SIG-M5 treated with dmso at 0.1 percent for 504 hours (cell line): Measurements from ENCODE around the gene C1QTNF2.

Experiments
- DNase-seq: peaks from one replicate; lab custom pipeline; 2025; ENCODE audit not compliant: unreplicated experiment; lab: John Stamatoyannopoulos, UW

The C1QTNF2 gene

GRCh38 chr5:160375166-160375565 lies 4.7 kb upstream of the C1QTNF2 start:
- DNase-seq = no peak

- no peak for DNase-seq
Measured at GRCh38 chr5:160371294-160371693, 868 bp upstream of the C1QTNF2 start.

GRCh38 chr5:160370713-160371034 lies 248 bp upstream of the C1QTNF2 start:
- DNase-seq = no peak

- no peak for DNase-seq
Measured at GRCh38 chr5:160367885-160368284, 2.5 kb downstream of the C1QTNF2 start.

- DNase-seq = no peak
Measured at GRCh38 chr5:160367261-160367660, 3.2 kb downstream of the C1QTNF2 start.

- DNase-seq = no peak
Measured at GRCh38 chr5:160366230-160366629, 4.2 kb downstream of the C1QTNF2 start.

- no peak for DNase-seq
Measured at GRCh38 chr5:160363660-160364395, 6.6 kb downstream of the C1QTNF2 start.

GRCh38 chr5:160363211-160363610 lies 7.2 kb downstream of the C1QTNF2 start:
- no peak for DNase-seq

GRCh38 chr5:160361624-160362228 lies 8.7 kb downstream of the C1QTNF2 start:
- DNase-seq = no peak

GRCh38 chr5:160360310-160360709 lies 10.1 kb downstream of the C1QTNF2 start:
- DNase-seq = no peak

GRCh38 chr5:160359816-160360215 lies 10.6 kb downstream of the C1QTNF2 start:
- no peak for DNase-seq

- DNase-seq = no peak
Measured at GRCh38 chr5:160359242-160359641, 11.2 kb downstream of the C1QTNF2 start.

GRCh38 chr5:160357861-160358411 lies 12.5 kb downstream of the C1QTNF2 start:
- no peak for DNase-seq

GRCh38 chr5:160357394-160357793 lies 13.0 kb downstream of the C1QTNF2 start:
- no peak for DNase-seq

- DNase-seq = no peak
Measured at GRCh38 chr5:160356550-160357347, 13.7 kb downstream of the C1QTNF2 start.

- no peak for DNase-seq
Measured at GRCh38 chr5:160354666-160355065, 15.8 kb downstream of the C1QTNF2 start.

- no peak for DNase-seq
Measured at GRCh38 chr5:160353379-160353778, 17.0 kb downstream of the C1QTNF2 start.

GRCh38 chr5:160352308-160352707 lies 18.1 kb downstream of the C1QTNF2 start:
- DNase-seq = no peak

GRCh38 chr5:160349935-160350303 lies 20.5 kb downstream of the C1QTNF2 start:
- DNase-seq = no peak

- DNase-seq = no peak
Measured at GRCh38 chr5:160349249-160349934, 21.0 kb downstream of the C1QTNF2 start.

GRCh38 chr5:160348080-160348479 lies 22.3 kb downstream of the C1QTNF2 start:
- DNase-seq = no peak
